Kidney (tissue), 14 donors: ENCODE data around the gene GCK. TPM values are rescaled to one million over a fixed set of nuclear protein-coding genes. Genes with fewer than 3 reads are reported as not detected.
A peak's percentile ranks its signal among the peaks of the same experiment; 100 is the strongest.

ENCODE experiments used
- DNase-seq, 5 donors: peaks; one replicate each; pipeline ENCODE4 v3.0.0-alpha.2; 2013 to 2020
- FAIRE-seq: peaks from 2 replicates; lab custom pipeline; 2012; peaks lifted over from hg19 to GRCh38; lab: Jason Lieb, UNC
- H3K27ac ChIP-seq, 2 donors: one replicate each; pipeline ENCODE4 v1.7.0; 2013; ENCODE audit warnings: low read depth in 2 of 2, low read length in 2 of 2, inconsistent platforms in 1 of 2
- H3K27me3 ChIP-seq: one replicate; pipeline ENCODE4 v1.7.1; 2013; ENCODE audit warnings: low read length, inconsistent platforms; ENCODE audit not compliant: control insufficient read depth, insufficient read depth
- H3K36me3 ChIP-seq, 3 donors: one replicate each; pipeline versions ENCODE4 v1.7.0 to v1.7.1; 2013; ENCODE audit warnings: low read length in 3 of 3, control low read depth in 1 of 3, inconsistent platforms in 1 of 3; ENCODE audit not compliant: insufficient read depth in 3 of 3, control insufficient read depth in 2 of 3
- H3K4me1 ChIP-seq, 3 donors: one replicate each; pipeline versions ENCODE4 v1.7.0 to v1.7.1; 2013; ENCODE audit warnings: low read length in 3 of 3, inconsistent platforms in 1 of 3, low read depth in 1 of 3; ENCODE audit not compliant: control insufficient read depth in 2 of 3, insufficient read depth in 2 of 3
- H3K4me3 ChIP-seq, 3 donors: one replicate each; pipeline versions ENCODE4 v1.7.0 to v1.8.1; 2013; ENCODE audit warnings: low read length in 3 of 3, control low read depth in 1 of 3, inconsistent platforms in 1 of 3
- H3K9ac ChIP-seq, 3 donors: one replicate each; pipeline versions ENCODE4 v1.7.0 to v1.7.1; 2013; ENCODE audit warnings: low read length in 3 of 3, control low read depth in 1 of 3, inconsistent platforms in 1 of 3
- H3K9me3 ChIP-seq, 3 donors: one replicate each; pipeline versions ENCODE4 v1.7.0 to v1.7.1; 2013; ENCODE audit warnings: low read length in 3 of 3, control low read depth in 1 of 3, inconsistent platforms in 1 of 3; ENCODE audit not compliant: control insufficient read depth in 2 of 3, insufficient read depth in 1 of 3
- CTCF ChIP-seq: IDR thresholded peaks from 3 replicates; pipeline ENCODE4 v1.5.1; 2012; ENCODE audit warnings: mild to moderate bottlenecking, moderate library complexity, borderline replicate concordance; ENCODE audit not compliant: insufficient read depth; ENCODE audit errors: extremely low read depth
- intact Hi-C: fragments of 100-400 bp; cut with DNase I; formaldehyde crosslinking; loops from one replicate; pipeline ENCODE4 v1.11.1; 2022
- polyA plus RNA-seq: library from polyadenylated mRNA; stranded (reverse); fragments of 350-450 nt; fragmentation: Illumina TruSeq; extraction: RNeasy Lipid Tissue Mini Kit (QIAGEN cat#74804); gene quantifications from one replicate; pipeline ENCODE4 v1.2.3, GENCODE V29; 2014; ENCODE audit warnings: low read depth, low replicate concordance; ENCODE audit not compliant: insufficient read depth
- total RNA-seq: library from RNA; stranded (reverse); fragmentation: NEBNext Ultra II Directional; extraction: Animal tissue kit (Norgen Biotek cat#: 25700); gene quantifications from one replicate; pipeline ENCODE4 v1.2.1, GENCODE V29; 2021
- donor health status: control.
- donor health status: control.
- donor health status: control.
- donor health status: control.
- donor health status: control.
- donor health status: DM: yes; HTN: yes; CAD: no.
- donor health status: Normal renal cell carcinoma (clear cell type).

The GCK gene
- total and polyA plus RNA-seq, 2 donors from 2014 or later: 0.25 to 1.0 TPM

- FAIRE-seq (no peak), DNase-seq (peak in 3 of 5 donors; percentile 31 to 51 (median 39))
- no peaks in the 10 kb centered on the region for H3K36me3 ChIP-seq
- intact Hi-C loops: no loop called here
- H3K27ac ChIP-seq: no peak overlapping the region
- H3K9me3 ChIP-seq: no peaks in the 10 kb centered on the region
- H3K27me3 ChIP-seq: no peaks in the 10 kb centered on the region
- no peak overlapping the region for H3K4me3 ChIP-seq
- peaks cover 0 to 4% (median 0%) of the 10 kb centered on the region in 3 donors for H3K4me1 ChIP-seq
- H3K9ac ChIP-seq: no peak overlapping the region
- TF ChIP-seq CTCF: no peak
Measured at GRCh38 chr7:44150466-44150832, 38.8 kb downstream of the GCK start.

GRCh38 chr7:44149571-44150465 lies 39.4 kb downstream of the GCK start:
- no peak overlapping the region for H3K27ac ChIP-seq
- peaks cover 0 to 4% (median 0%) of the 10 kb centered on the region in 3 donors for H3K4me1 ChIP-seq
- no peak for TF ChIP-seq CTCF
- H3K27me3 ChIP-seq: no peaks in the 10 kb centered on the region
- intact Hi-C loops: no loop called here
- H3K4me3 ChIP-seq: no peak overlapping the region
- DNase-seq: peak in 2 of 5 donors; percentile 17 to 57
- H3K9ac ChIP-seq: no peak overlapping the region
- no peaks in the 10 kb centered on the region for H3K36me3 ChIP-seq
- FAIRE-seq: no peak
- no peaks in the 10 kb centered on the region for H3K9me3 ChIP-seq

- Histone ChIP-seq H3K36me3 (no peaks in the 10 kb centered on the region), H3K9ac (no peak overlapping the region), H3K4me3 (no peak overlapping the region), H3K4me1 (peaks cover 0 to 4% (median 0%) of the 10 kb centered on the region in 3 donors), H3K9me3 (no peaks in the 10 kb centered on the region), H3K27me3 (no peaks in the 10 kb centered on the region), H3K27ac (no peak overlapping the region)
- no peak for FAIRE-seq
- intact Hi-C loops: no loop called here
- no peak for DNase-seq
- no peak for TF ChIP-seq CTCF
Measured at GRCh38 chr7:44148961-44149536, 40.2 kb downstream of the GCK start.
